CD14-positive monocyte (primary cell): ENCODE measurements around the gene BORCS5. TPM values are rescaled to one million over a fixed set of nuclear protein-coding genes. Genes with fewer than 3 reads are reported as not detected.
A peak's percentile ranks its signal among the peaks of the same experiment; 100 is the strongest.

Source experiments
- DNase-seq, 3 donors: peaks; one replicate each; pipeline ENCODE4 v3.0.0-alpha.2; 2011 to 2022
- H2AFZ ChIP-seq: 2 replicates; pipeline ENCODE4 v1.6.0; 2012; ENCODE audit warnings: mild to moderate bottlenecking, low read depth, low read length, inconsistent platforms; ENCODE audit not compliant: insufficient read depth, poor library complexity, severe bottlenecking
- H3K27ac ChIP-seq, 2 donors: 1 replicate in 1 of 2; 2 replicates in 1 of 2; pipeline ENCODE4 v1.5.1; 2012 to 2013; ENCODE audit warnings: low read length in 2 of 2, control low read depth in 1 of 2, inconsistent platforms in 1 of 2, low read depth in 1 of 2, mild to moderate bottlenecking in 1 of 2
- H3K27me3 ChIP-seq, 2 donors: one replicate each; pipeline versions ENCODE4 v1.6.0 to v1.6.1; 2011 to 2013; ENCODE audit warnings: low read length in 2 of 2; ENCODE audit not compliant: control insufficient read depth in 2 of 2, insufficient read depth in 2 of 2
- H3K36me3 ChIP-seq, 2 donors: replicated peaks in 1 of 2; 1 replicate in 1 of 2; 2 replicates in 1 of 2; pipeline versions ENCODE4 v1.5.1 to v1.6.1; 2012 to 2013; ENCODE audit warnings: low read length in 2 of 2, control low read depth in 1 of 2, inconsistent platforms in 1 of 2, mild to moderate bottlenecking in 1 of 2; ENCODE audit not compliant: insufficient read depth in 2 of 2, control insufficient read depth in 1 of 2
- H3K4me1 ChIP-seq, 2 donors: 1 replicate in 1 of 2; 2 replicates in 1 of 2; pipeline versions ENCODE4 v1.5.1 to v1.6.1; 2012 to 2013; ENCODE audit warnings: low read length in 2 of 2, control low read depth in 1 of 2, inconsistent platforms in 1 of 2, mild to moderate bottlenecking in 1 of 2, moderate library complexity in 1 of 2; ENCODE audit not compliant: insufficient read depth in 2 of 2, control insufficient read depth in 1 of 2
- H3K4me2 ChIP-seq: replicated peaks from 2 replicates; pipeline ENCODE3; 2012; ENCODE audit warnings: low read length, moderate library complexity, mild to moderate bottlenecking; ENCODE audit not compliant: poor library complexity, severe bottlenecking; ENCODE audit errors: extremely low read depth
- H3K4me3 ChIP-seq, 3 experiments: fragments of 200-600 bp in 1 of 3; sonication (generic) in 1 of 3; replicated peaks in 1 of 3; 1 replicate in 2 of 3; 2 replicates in 1 of 3; pipeline ENCODE4 v1.5.1; 2011 to 2013; ENCODE audit warnings: low read length in 3 of 3, mild to moderate bottlenecking in 3 of 3, control low read depth in 2 of 3, low read depth in 2 of 3, inconsistent platforms in 1 of 3, moderate library complexity in 1 of 3
- H3K79me2 ChIP-seq: 2 replicates; pipeline ENCODE4 v1.6.0; 2012; ENCODE audit warnings: mild to moderate bottlenecking, control low read depth, inconsistent platforms, low read length, moderate library complexity; ENCODE audit not compliant: insufficient read depth
- H3K9ac ChIP-seq: 2 replicates; pipeline ENCODE4 v1.6.0; 2017; ENCODE audit warnings: low read length, mild to moderate bottlenecking; ENCODE audit not compliant: insufficient read depth, poor library complexity, severe bottlenecking
- H3K9me3 ChIP-seq, 2 donors: replicated peaks in 1 of 2; 1 replicate in 1 of 2; 2 replicates in 1 of 2; pipeline versions ENCODE4 v1.5.1 to v1.6.1; 2012 to 2013; ENCODE audit warnings: low read length in 2 of 2, control low read depth in 1 of 2; ENCODE audit not compliant: control insufficient read depth in 1 of 2, insufficient read depth in 1 of 2
- H4K20me1 ChIP-seq: 2 replicates; pipeline ENCODE4 v1.6.0; 2012; ENCODE audit warnings: mild to moderate bottlenecking, low read length, control low read depth, moderate library complexity; ENCODE audit not compliant: insufficient read depth
- H3K27ac Mint-ChIP-seq, 7 donors: one replicate each; pipeline ENCODE4 v1.8.0; 2020; ENCODE audit warnings: mild to moderate bottlenecking in 7 of 7, mixed read lengths in 7 of 7, moderate library complexity in 6 of 7, inconsistent platforms in 2 of 7
- H3K27me3 Mint-ChIP-seq, 3 donors: one replicate each; pipeline ENCODE4 v1.8.0; 2021 to 2022; ENCODE audit warnings: low read depth in 3 of 3, mild to moderate bottlenecking in 3 of 3, mixed read lengths in 3 of 3, moderate library complexity in 3 of 3, inconsistent platforms in 1 of 3
- H3K36me3 Mint-ChIP-seq, 2 donors: one replicate each; pipeline ENCODE4 v1.8.0; 2020; ENCODE audit warnings: mixed read lengths in 2 of 2, inconsistent platforms in 1 of 2, mild to moderate bottlenecking in 1 of 2
- H3K4me1 Mint-ChIP-seq: one replicate; pipeline ENCODE4 v1.8.0; 2020; ENCODE audit warnings: mild to moderate bottlenecking, mixed read lengths
- H3K4me3 Mint-ChIP-seq, 2 donors: one replicate each; pipeline ENCODE4 v1.8.0; 2020; ENCODE audit warnings: mild to moderate bottlenecking in 2 of 2, mixed read lengths in 2 of 2, moderate library complexity in 1 of 2
- H3K9me3 Mint-ChIP-seq, 7 donors: one replicate each; pipeline ENCODE4 v1.8.0; 2020 to 2022; ENCODE audit warnings: mixed read lengths in 7 of 7, mild to moderate bottlenecking in 6 of 7, moderate library complexity in 6 of 7, inconsistent platforms in 2 of 7
- WGBS: methylation state at CpG from one replicate; pipeline ENCODE4 v1.1.5; 2013; ENCODE audit warnings: missing lambda C conversion rate; ENCODE audit not compliant: insufficient coverage; 5-methylcytosine and 5-hydroxymethylcytosine counted together
- intact Hi-C, 2 donors: fragments of 100-400 bp; cut with micrococcal nuclease; formaldehyde crosslinking; loops; one replicate each; pipeline versions ENCODE4 v1.15.0 to v1.15.1; 2023
- polyA plus RNA-seq, 3 donors: library from polyadenylated mRNA; depleted of rRNA in 1 of 3; unstranded in 2 of 3; stranded (reverse) in 1 of 3; fragments of 300-500 nt in 2 of 3; fragments of >200 nt in 1 of 3; fragmentation: Illumina TruSeq in 2 of 3; gene quantifications; 1 replicate in 2 of 3; 2 replicates in 1 of 3; pipeline ENCODE4 v1.2.3, GENCODE V29; 2012 to 2021
- TF ChIP-seq, protein P1 (sequence below): fragments of 200-600 bp; IDR thresholded peaks from one replicate; pipeline ENCODE4 v1.8.0; 2022; ENCODE audit warnings: antibody characterized with exemption, mild to moderate bottlenecking

Gene BORCS5
- polyA plus RNA-seq, 3 donors = 8.5 to 15.1 (median 9.6) TPM

DNA sequence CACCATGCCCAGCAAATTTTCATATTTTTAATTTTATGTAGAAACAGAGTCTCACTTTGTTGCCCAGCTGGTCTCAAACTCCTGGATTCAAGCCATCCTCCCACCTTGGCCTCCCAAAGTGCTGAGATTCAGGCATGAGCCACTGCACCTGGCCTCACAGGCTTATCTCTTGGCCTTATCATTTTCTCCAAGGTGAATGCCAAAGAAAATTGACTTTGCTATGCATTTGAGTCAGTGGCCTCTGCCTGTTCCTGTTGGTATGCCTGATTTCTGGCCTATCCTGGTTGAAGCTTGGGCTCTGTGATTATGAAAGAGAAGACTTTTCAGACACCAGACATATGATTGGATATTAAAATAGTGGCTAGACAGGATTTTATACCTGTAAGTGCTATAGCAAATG, 41.0 kb upstream of the BORCS5 start:
- no peaks in the 10 kb centered on the region for H3K4me1 Mint-ChIP-seq
- TF ChIP-seq, protein P1, sequence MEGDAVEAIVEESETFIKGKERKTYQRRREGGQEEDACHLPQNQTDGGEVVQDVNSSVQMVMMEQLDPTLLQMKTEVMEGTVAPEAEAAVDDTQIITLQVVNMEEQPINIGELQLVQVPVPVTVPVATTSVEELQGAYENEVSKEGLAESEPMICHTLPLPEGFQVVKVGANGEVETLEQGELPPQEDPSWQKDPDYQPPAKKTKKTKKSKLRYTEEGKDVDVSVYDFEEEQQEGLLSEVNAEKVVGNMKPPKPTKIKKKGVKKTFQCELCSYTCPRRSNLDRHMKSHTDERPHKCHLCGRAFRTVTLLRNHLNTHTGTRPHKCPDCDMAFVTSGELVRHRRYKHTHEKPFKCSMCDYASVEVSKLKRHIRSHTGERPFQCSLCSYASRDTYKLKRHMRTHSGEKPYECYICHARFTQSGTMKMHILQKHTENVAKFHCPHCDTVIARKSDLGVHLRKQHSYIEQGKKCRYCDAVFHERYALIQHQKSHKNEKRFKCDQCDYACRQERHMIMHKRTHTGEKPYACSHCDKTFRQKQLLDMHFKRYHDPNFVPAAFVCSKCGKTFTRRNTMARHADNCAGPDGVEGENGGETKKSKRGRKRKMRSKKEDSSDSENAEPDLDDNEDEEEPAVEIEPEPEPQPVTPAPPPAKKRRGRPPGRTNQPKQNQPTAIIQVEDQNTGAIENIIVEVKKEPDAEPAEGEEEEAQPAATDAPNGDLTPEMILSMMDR = no peak
- peaks cover 0 to 4% (median 3%) of the 10 kb centered on the region in 3 donors for H3K27me3 Mint-ChIP-seq
- H3K4me3 ChIP-seq = no peak overlapping the region
- H3K27me3 ChIP-seq = no peaks in the 10 kb centered on the region
- no peaks in the 10 kb centered on the region for H3K79me2 ChIP-seq
- no peak overlapping the region for H3K4me3 Mint-ChIP-seq
- H3K27ac ChIP-seq = no peak overlapping the region
- DNase-seq = no peak
- no peak overlapping the region for H3K4me2 ChIP-seq
- H3K9me3 Mint-ChIP-seq = peaks cover 0 to 2% (median 0%) of the 10 kb centered on the region in 7 donors
- no peaks in the 10 kb centered on the region for H3K9me3 ChIP-seq
- intact Hi-C loops = no loop called here
- no peak overlapping the region for H3K27ac Mint-ChIP-seq
- no peaks in the 10 kb centered on the region for H3K36me3 ChIP-seq
- H4K20me1 ChIP-seq = no peaks in the 10 kb centered on the region
- no peak overlapping the region for H3K9ac ChIP-seq
- no peaks in the 10 kb centered on the region for H3K4me1 ChIP-seq
- no peak overlapping the region for H2AFZ ChIP-seq
- H3K36me3 Mint-ChIP-seq = no peaks in the 10 kb centered on the region

DNA sequence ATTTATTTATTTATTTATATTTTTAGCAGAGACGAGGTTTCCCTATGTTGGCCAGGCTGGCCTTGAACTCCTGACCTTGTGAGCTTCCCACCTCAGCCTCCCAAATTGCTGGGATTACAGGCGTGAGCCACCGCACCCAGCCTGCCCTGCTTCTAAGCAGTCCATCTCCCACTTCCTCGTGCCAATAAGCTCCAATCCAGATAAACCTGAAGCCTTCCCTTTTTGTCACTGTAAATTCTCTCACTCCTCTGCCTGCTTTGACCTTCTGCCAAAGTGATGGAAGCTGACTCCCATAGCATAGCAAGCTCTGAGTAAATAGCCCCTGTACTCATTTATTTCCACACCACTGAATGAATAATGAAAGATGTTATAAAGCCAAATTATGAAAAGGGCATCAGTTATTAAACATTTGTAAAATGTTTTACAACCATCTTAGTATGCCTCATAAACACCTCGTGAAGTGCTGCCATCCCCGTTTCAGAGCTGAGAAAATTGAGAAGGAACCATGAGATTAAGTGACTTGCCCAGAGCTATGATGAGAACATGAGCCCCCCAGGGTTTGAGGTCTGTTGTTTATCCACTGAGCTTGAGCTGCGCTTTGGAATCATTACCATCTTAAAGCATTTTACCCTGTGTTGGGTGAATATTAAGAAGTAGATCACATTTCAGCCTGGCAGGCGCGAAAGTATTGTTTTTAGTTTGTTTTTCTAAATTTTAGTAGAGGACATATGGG, 37.3 kb upstream of the BORCS5 start:
- H3K4me2 ChIP-seq = no peak overlapping the region

More for the DNA sequence above, 37.3 kb upstream of the BORCS5 start:
- H3K27me3 Mint-ChIP-seq = peaks cover 0 to 2% (median 1%) of the 10 kb centered on the region in 3 donors
- no peak overlapping the region for H3K4me3 ChIP-seq
- no peaks in the 10 kb centered on the region for H4K20me1 ChIP-seq
- WGBS = 97% methylated on average over 3 of the region's 9 CpGs
- no peaks in the 10 kb centered on the region for H3K27me3 ChIP-seq
- no peak overlapping the region for H3K9ac ChIP-seq
- H3K27ac ChIP-seq = no peak overlapping the region
- no peaks in the 10 kb centered on the region for H3K9me3 ChIP-seq
- H3K79me2 ChIP-seq = no peaks in the 10 kb centered on the region
- H3K36me3 Mint-ChIP-seq = no peaks in the 10 kb centered on the region
- H3K27ac Mint-ChIP-seq = peak overlapping the region in 1 of 7 donors; percentile 2
- TF ChIP-seq, protein P1 = no peak
- no peaks in the 10 kb centered on the region for H3K36me3 ChIP-seq
- H3K4me3 Mint-ChIP-seq = no peak overlapping the region
- no peaks in the 10 kb centered on the region for H3K4me1 Mint-ChIP-seq
- H2AFZ ChIP-seq = no peak overlapping the region
- H3K9me3 Mint-ChIP-seq = peaks cover 0 to 2% (median 0%) of the 10 kb centered on the region in 7 donors
- intact Hi-C loops = no loop called here
- no peak for DNase-seq
- H3K4me1 ChIP-seq = no peaks in the 10 kb centered on the region
